Psoas muscle (tissue), 8 donors: Measurements from ENCODE around the gene TSPAN14. TPM values are rescaled to one million over a fixed set of nuclear protein-coding genes. Genes with fewer than 3 reads are reported as not detected.

Experiments
- ATAC-seq, 4 donors: fragments of 200-7000 bp; cut with Tn5 transposase; one replicate each; pipeline ENCODE4 v1.9.1; 2020; ENCODE audit warnings: moderate library complexity in 3 of 4, mild to moderate bottlenecking in 2 of 4
- DNase-seq, 2 donors: peaks; one replicate each; pipeline ENCODE4 v3.0.0-alpha.2; 2020
- H3K27ac ChIP-seq: fragments of 200-600 bp; one replicate; pipeline ENCODE4 v1.8.0; 2022
- H3K27me3 ChIP-seq, 3 donors: fragments of 200-600 bp in 1 of 3; one replicate each; pipeline versions ENCODE4 v1.6.1 to v1.8.0; 2013 to 2022; ENCODE audit warnings: low read length in 2 of 3, mild to moderate bottlenecking in 2 of 3, moderate library complexity in 1 of 3; ENCODE audit not compliant: insufficient read depth in 3 of 3
- H3K36me3 ChIP-seq, 2 donors: fragments of 200-600 bp in 1 of 2; one replicate each; pipeline versions ENCODE4 v1.6.1 to v1.8.0; 2013 to 2022; ENCODE audit warnings: low read depth in 1 of 2, mild to moderate bottlenecking in 1 of 2, moderate library complexity in 1 of 2; ENCODE audit not compliant: insufficient read depth in 1 of 2
- H3K4me1 ChIP-seq: fragments of 200-600 bp; one replicate; pipeline ENCODE4 v1.8.0; 2022
- H3K4me3 ChIP-seq: fragments of 200-600 bp; one replicate; pipeline ENCODE4 v1.8.0; 2022; ENCODE audit warnings: mild to moderate bottlenecking
- H3K9me3 ChIP-seq: fragments of 200-600 bp; one replicate; pipeline ENCODE4 v1.8.0; 2022
- CTCF ChIP-seq: fragments of 200-600 bp; IDR thresholded peaks from one replicate; pipeline ENCODE4 v1.8.0; 2022; ENCODE audit warnings: antibody characterized with exemption
- WGBS, 3 donors: extraction: QIAGEN DNeasy Blood & Tissue Kit; methylation state at CpG; one replicate each; pipeline versions ENCODE4 v1.1.6 to v1.1.7; 2013; 5-methylcytosine and 5-hydroxymethylcytosine counted together
- intact Hi-C, 2 donors: fragments of 100-400 bp; cut with DNase I; formaldehyde crosslinking; loops; one replicate each; pipeline versions ENCODE4 v1.11.0 to v1.14.2; 2022
- polyA plus RNA-seq, 3 donors: library from polyadenylated mRNA; stranded (reverse); fragments of 200-250 nt; gene quantifications; one replicate each; pipeline ENCODE4 v1.2.3, GENCODE V29; 2013
- total RNA-seq, 4 donors: library from RNA; stranded (reverse); fragmentation: NEBNext Ultra II Directional in 2 of 4; extraction: Animal tissue kit (Norgen Biotek cat#: 25700) in 2 of 4; gene quantifications; one replicate each; pipeline versions ENCODE4 v1.2.1 to v1.2.4, GENCODE V29; 2021 to 2023
- donor health status: healthy with polysubstance abuse.
- donor health status: DM: no; HTN: no; CAD: no; lungs with moderate emphysema.
- donor health status: Bipolar disorder and iron deficiency.
- donor health status: healthy.
- donor health status: DM: yes; HTN: yes; CAD: no.
- donor health status: DM: no; HTN: no; CAD: no.
- donor health status: DM: no; HTN: no; CAD: no.
- donor health status: DM: yes; HTN: yes; CAD: no.

TSPAN14 gene
- total and polyA plus RNA-seq, 7 donors: 19.4 to 33.3 (median 23.9) TPM

GRCh38 chr10:80470266-80470665, 16.2 kb downstream of the TSPAN14 start:
- Histone ChIP-seq H3K27ac (no peak overlapping the region), H3K4me1 (peaks cover 47% of the 10 kb centered on the region), H3K36me3 (peaks cover 0 to 12% of the 10 kb centered on the region in 2 donors), H3K9me3 (no peaks in the 10 kb centered on the region), H3K4me3 (no peak overlapping the region), H3K27me3 (no peaks in the 10 kb centered on the region)
- no peak for ATAC-seq
- no peak for TF ChIP-seq CTCF
- no peak for DNase-seq
- intact Hi-C loops: no loop called here
- WGBS, 3 donors: 94 to 100% (median 96%) methylated on average over 3 of the region's 3 CpGs

DNA sequence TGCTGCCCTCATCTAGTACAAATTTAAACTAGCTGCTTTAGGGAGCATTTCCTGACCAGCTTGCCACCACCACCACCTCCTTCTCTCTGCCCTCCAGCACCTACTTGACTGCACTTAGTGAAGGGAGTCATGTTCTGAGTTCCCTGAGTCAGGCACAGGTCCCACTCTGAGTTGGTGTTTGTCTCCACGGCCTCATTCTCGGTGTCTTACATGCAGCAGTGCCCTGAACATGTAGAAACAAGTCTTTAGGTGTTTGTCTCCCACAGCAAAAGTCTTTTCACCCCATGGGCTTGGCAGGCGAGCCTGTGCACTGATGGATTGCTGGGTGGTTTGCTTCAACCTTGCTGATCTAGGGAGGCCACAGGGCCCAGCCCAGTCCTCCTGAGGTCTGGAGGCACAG, 16.9 kb downstream of the TSPAN14 start:
- no peak overlapping the region for H3K27ac ChIP-seq
- WGBS, 3 donors: 81 to 89% (median 86%) methylated on average over 3 of the region's 3 CpGs
- H3K36me3 ChIP-seq: peaks cover 0 to 12% of the 10 kb centered on the region in 2 donors
- DNase-seq: no peak
- no peaks in the 10 kb centered on the region for H3K27me3 ChIP-seq
- no peak for TF ChIP-seq CTCF
- no peak overlapping the region for H3K4me3 ChIP-seq
- H3K4me1 ChIP-seq: peaks cover 40% of the 10 kb centered on the region
- no peaks in the 10 kb centered on the region for H3K9me3 ChIP-seq
- intact Hi-C loops: no loop called here
- no peak for ATAC-seq

GRCh38 chr10:80471715-80472233, 17.7 kb downstream of the TSPAN14 start:
- no peak for TF ChIP-seq CTCF
- H3K4me1 ChIP-seq: peaks cover 38% of the 10 kb centered on the region
- DNase-seq: no peak
- H3K27ac ChIP-seq: no peak overlapping the region
- H3K36me3 ChIP-seq: peaks cover 0 to 12% of the 10 kb centered on the region in 2 donors
- H3K4me3 ChIP-seq: no peak overlapping the region
- no peak for ATAC-seq
- no peaks in the 10 kb centered on the region for H3K27me3 ChIP-seq
- no peaks in the 10 kb centered on the region for H3K9me3 ChIP-seq
- intact Hi-C loops: no loop called here
- WGBS, 3 donors: 85 to 87% (median 86%) methylated on average over 4 of the region's 4 CpGs

DNA sequence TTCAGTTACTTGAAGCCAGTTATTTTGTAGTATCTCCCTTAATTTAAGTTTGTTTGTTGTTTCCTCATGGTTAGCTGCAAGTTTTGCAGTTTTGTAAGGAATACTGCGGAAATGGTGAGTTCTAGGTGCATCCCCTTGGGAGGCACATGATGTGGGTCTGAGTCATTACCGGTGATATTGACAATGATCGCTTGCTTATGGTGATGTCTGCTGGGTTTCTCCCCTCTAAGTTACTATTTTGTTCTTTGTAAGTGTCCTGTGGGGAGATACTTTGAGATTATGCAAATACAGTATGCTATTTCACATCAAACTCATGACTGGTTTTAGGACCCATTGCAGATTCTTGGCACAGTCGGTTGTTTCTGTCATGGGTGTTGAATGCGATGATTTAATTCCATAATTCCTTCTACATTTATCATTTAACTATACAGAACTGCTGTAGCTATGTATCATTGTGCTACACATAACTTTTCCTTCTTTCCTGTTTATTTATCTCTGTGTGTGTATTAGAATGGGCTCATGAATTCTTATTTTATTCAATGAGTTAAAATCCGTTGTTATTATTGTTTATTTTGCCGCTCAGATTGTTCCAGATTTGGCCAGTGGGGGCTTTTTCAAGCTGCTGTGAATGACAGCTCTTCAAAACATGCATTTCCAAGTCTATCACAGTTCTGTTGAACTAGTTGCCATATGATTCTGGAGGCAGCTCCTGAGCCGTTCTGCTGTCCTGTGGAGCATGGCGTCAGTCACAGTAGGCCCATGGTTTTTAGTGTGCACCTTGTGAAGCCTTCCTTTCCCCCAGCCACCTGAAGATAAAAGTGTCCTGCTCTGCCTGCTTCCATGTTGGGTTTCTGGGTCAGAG, 18.4 kb downstream of the TSPAN14 start:
- ATAC-seq: no peak
- H3K4me1 ChIP-seq: peaks cover 33% of the 10 kb centered on the region
- H3K36me3 ChIP-seq: peaks cover 0 to 12% of the 10 kb centered on the region in 2 donors
- intact Hi-C loops: no loop called here
- DNase-seq: no peak
- no peak for TF ChIP-seq CTCF
- H3K4me3 ChIP-seq: no peak overlapping the region
- WGBS, 3 donors: 68 to 71% (median 69%) methylated on average over 9 of the region's 9 CpGs
- peaks cover under 1% of the 10 kb centered on the region for H3K9me3 ChIP-seq
- peak overlapping the region; percentile 9 for H3K27ac ChIP-seq
- H3K27me3 ChIP-seq: no peaks in the 10 kb centered on the region
